ENCODE results near the gene WDR72. TPM values are rescaled to one million over a fixed set of nuclear protein-coding genes. Genes with fewer than 3 reads are reported as not detected.

The WDR72 gene
- total and polyA plus RNA-seq, 3 donors from 2014 or later = 1.9 to 2.4 (median 2.1) TPM

DNA sequence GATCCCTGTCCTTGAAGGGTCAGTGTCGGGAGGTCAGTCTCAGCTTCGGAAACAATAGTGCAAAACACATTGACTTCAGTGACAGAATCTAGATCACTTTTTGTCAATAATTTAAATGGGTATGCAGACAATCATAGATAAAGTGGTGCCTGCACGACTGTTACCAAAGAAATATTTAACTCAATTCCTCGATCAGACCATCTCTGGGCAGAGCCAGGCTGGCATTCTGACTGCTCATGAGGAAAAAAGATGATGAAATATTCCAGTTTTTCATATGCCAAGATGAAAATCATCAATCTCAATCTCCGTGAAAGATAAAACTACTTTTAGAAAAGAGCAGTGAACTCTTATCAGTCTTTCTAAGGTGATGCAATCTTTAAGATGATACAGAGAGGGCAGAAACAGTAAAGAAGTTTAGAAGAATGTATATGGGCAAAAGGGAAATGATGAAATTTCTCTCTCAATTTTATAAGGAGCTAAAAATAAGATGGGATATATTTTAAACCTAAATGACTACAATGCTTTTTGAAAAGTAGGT lies 169.9 kb downstream of the WDR72 start:
- H3K9me3 ChIP-seq = no peaks in the 10 kb centered on the region
- TF ChIP-seq POLR2A (IDR thresholded peaks at IDR 0.05) (no peak), CTCF (IDR thresholded peaks at IDR 0.05) (no peak)
- intact Hi-C loops (cut with DNase I; ENCODE audit: low total_unique reads) = no loop called here
- H3K27me3 ChIP-seq = no peaks in the 10 kb centered on the region
- no peak overlapping the region for H3K27ac ChIP-seq
- DNase-seq = no peak
- H3K36me3 ChIP-seq (ENCODE audit: low read depth, missing control alignments) = no peaks in the 10 kb centered on the region
- H3K4me1 ChIP-seq = no peaks in the 10 kb centered on the region
- H3K4me3 ChIP-seq = no peak overlapping the region
- 66 to 74% methylated on average over 5 of the region's 5 CpGs for WGBS, 2 donors

GRCh38 chr15:53588773-53589172 lies 170.7 kb downstream of the WDR72 start:
- WGBS, 2 donors = 62 to 95% methylated on average over 1 of the region's 1 CpG
- H3K9me3 ChIP-seq = no peaks in the 10 kb centered on the region

DNA sequence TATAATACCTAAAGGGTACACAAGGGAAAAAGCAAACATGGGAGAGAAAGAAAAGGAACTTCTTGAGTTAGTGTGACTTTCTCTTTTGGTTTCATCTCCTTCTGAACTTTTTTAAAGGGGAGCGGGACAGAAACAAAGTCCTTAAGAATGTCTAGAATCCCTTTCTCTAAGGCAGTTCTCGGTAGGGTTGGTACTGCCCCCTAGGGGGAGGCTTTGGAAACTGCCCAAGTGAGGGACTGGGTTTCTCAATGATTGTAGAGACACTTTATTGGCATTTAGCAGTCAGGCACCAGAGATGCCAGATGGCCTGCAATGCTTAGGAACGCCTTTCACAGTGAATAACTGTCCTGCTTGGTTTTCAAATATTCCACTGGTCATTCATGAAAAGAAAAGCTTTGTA lies 172.7 kb downstream of the WDR72 start:
- no peak for TF ChIP-seq POLR2A (IDR thresholded peaks at IDR 0.05)
- TF ChIP-seq CTCF (IDR thresholded peaks at IDR 0.05) = peak in 2 of 3 experiments; percentile 33 to 38
- Histone ChIP-seq H3K9me3 (no peaks in the 10 kb centered on the region), H3K36me3 (ENCODE audit: low read depth, missing control alignments) (no peaks in the 10 kb centered on the region), H3K27me3 (no peaks in the 10 kb centered on the region), H3K4me3 (no peak overlapping the region), H3K27ac (no peak overlapping the region), H3K4me1 (no peaks in the 10 kb centered on the region)
- WGBS, 2 donors = 53 to 58% methylated on average over 3 of the region's 3 CpGs
- intact Hi-C loops (cut with DNase I; ENCODE audit: low total_unique reads) = no loop called here
- DNase-seq = peak; percentile 46

More at GRCh38 chr15:53588773-53589172, 170.7 kb downstream of the WDR72 start:
- no peaks in the 10 kb centered on the region for H3K36me3 ChIP-seq (ENCODE audit: low read depth, missing control alignments)
- no peak for DNase-seq
- no peak overlapping the region for H3K27ac ChIP-seq
- no peaks in the 10 kb centered on the region for H3K27me3 ChIP-seq
- no peak overlapping the region for H3K4me3 ChIP-seq
- intact Hi-C loops (cut with DNase I; ENCODE audit: low total_unique reads) = no loop called here
- no peaks in the 10 kb centered on the region for H3K4me1 ChIP-seq
- TF ChIP-seq POLR2A (IDR thresholded peaks at IDR 0.05) = no peak
- TF ChIP-seq CTCF (IDR thresholded peaks at IDR 0.05) = no peak

- DNase-seq = no peak
- H3K27ac ChIP-seq = no peak overlapping the region
- TF ChIP-seq CTCF (IDR thresholded peaks at IDR 0.05) = no peak
- TF ChIP-seq POLR2A (IDR thresholded peaks at IDR 0.05) = no peak
- no peak overlapping the region for H3K4me3 ChIP-seq
- intact Hi-C loops (cut with DNase I; ENCODE audit: low total_unique reads) = no loop called here
- no peaks in the 10 kb centered on the region for H3K4me1 ChIP-seq
- WGBS, 2 donors = 81 to 85% methylated on average over 1 of the region's 1 CpG
- H3K27me3 ChIP-seq = no peaks in the 10 kb centered on the region
- no peaks in the 10 kb centered on the region for H3K36me3 ChIP-seq (ENCODE audit: low read depth, missing control alignments)
- H3K9me3 ChIP-seq = no peaks in the 10 kb centered on the region
Observed at GRCh38 chr15:53581513-53581912, 177.9 kb downstream of the WDR72 start.

GRCh38 chr15:53580366-53580765 lies 179.1 kb downstream of the WDR72 start:
- Histone ChIP-seq H3K9me3 (no peaks in the 10 kb centered on the region), H3K27me3 (no peaks in the 10 kb centered on the region), H3K36me3 (ENCODE audit: low read depth, missing control alignments) (no peaks in the 10 kb centered on the region), H3K27ac (no peak overlapping the region), H3K4me1 (no peaks in the 10 kb centered on the region), H3K4me3 (no peak overlapping the region)
- no peak for TF ChIP-seq CTCF (IDR thresholded peaks at IDR 0.05)
- no peak for TF ChIP-seq POLR2A (IDR thresholded peaks at IDR 0.05)
- 28 to 31% methylated on average over 3 of the region's 3 CpGs for WGBS, 2 donors
- intact Hi-C loops (cut with DNase I; ENCODE audit: low total_unique reads) = no loop called here
- DNase-seq = no peak

Measured in testis (tissue), 3 donors.